Mesenchymal stem cell (in vitro differentiated cells and primary cell): ENCODE results near the gene FTO.

Experiments used
- DNase-seq: peaks from one replicate; pipeline ENCODE4 v3.0.0-alpha.2; 2013
- H2AFZ ChIP-seq: one replicate; pipeline ENCODE4 v1.6.1; 2013; ENCODE audit warnings: low read depth, mild to moderate bottlenecking, control low read depth, inconsistent platforms, low read length, moderate library complexity
- H2AK5ac ChIP-seq: 2 replicates; pipeline ENCODE4 v1.6.1; 2013; ENCODE audit warnings: low read length, moderate library complexity, mild to moderate bottlenecking, inconsistent platforms; ENCODE audit not compliant: severe bottlenecking
- H2BK120ac ChIP-seq: one replicate; pipeline ENCODE4 v1.6.1; 2013; ENCODE audit warnings: low read depth, mild to moderate bottlenecking, inconsistent platforms, low read length, moderate library complexity
- H2BK12ac ChIP-seq, 2 experiments: one replicate each; pipeline ENCODE4 v1.6.1; 2013; ENCODE audit warnings: inconsistent platforms in 2 of 2, low read length in 2 of 2, mild to moderate bottlenecking in 2 of 2, moderate library complexity in 2 of 2, control low read depth in 1 of 2
- H2BK15ac ChIP-seq: one replicate; pipeline ENCODE4 v1.6.1; 2013; ENCODE audit warnings: mild to moderate bottlenecking, low read depth, inconsistent platforms; ENCODE audit not compliant: poor library complexity, severe bottlenecking
- H2BK5ac ChIP-seq: 2 replicates; pipeline ENCODE4 v1.6.1; 2013; ENCODE audit warnings: low read depth, mild to moderate bottlenecking, low read length, control low read depth, inconsistent platforms; ENCODE audit not compliant: poor library complexity, severe bottlenecking
- H3K14ac ChIP-seq, 2 experiments: one replicate each; pipeline ENCODE4 v1.6.1; 2013; ENCODE audit warnings: inconsistent platforms in 2 of 2, low read length in 2 of 2, control low read depth in 1 of 2, mild to moderate bottlenecking in 1 of 2, moderate library complexity in 1 of 2
- H3K18ac ChIP-seq, 2 experiments: one replicate each; pipeline ENCODE4 v1.6.1; 2013; ENCODE audit warnings: inconsistent platforms in 2 of 2, low read length in 2 of 2, control low read depth in 1 of 2, low read depth in 1 of 2, mild to moderate bottlenecking in 1 of 2
- H3K23ac ChIP-seq, 2 experiments: one replicate each; pipeline ENCODE4 v1.6.1; 2013; ENCODE audit warnings: inconsistent platforms in 2 of 2, low read length in 2 of 2, mild to moderate bottlenecking in 2 of 2, moderate library complexity in 2 of 2, control low read depth in 1 of 2
- H3K27ac ChIP-seq: 2 replicates; pipeline ENCODE4 v1.5.1; 2013; ENCODE audit warnings: mild to moderate bottlenecking, moderate library complexity, low read length, control low read depth, inconsistent platforms; ENCODE audit not compliant: poor library complexity, severe bottlenecking
- H3K27me3 ChIP-seq, 2 experiments: 2 replicates each; pipeline versions ENCODE4 v1.6.1 to v1.7.0; 2013; ENCODE audit warnings: low read length in 2 of 2, mild to moderate bottlenecking in 2 of 2, moderate library complexity in 2 of 2, control low read depth in 1 of 2, inconsistent platforms in 1 of 2; ENCODE audit not compliant: control insufficient read depth in 1 of 2, insufficient read depth in 1 of 2
- H3K36me3 ChIP-seq, 2 experiments: 2 replicates each; pipeline versions ENCODE4 v1.6.1 to v1.7.0; 2013; ENCODE audit warnings: low read length in 2 of 2, control low read depth in 1 of 2, inconsistent platforms in 1 of 2, low read depth in 1 of 2, mild to moderate bottlenecking in 1 of 2; ENCODE audit not compliant: insufficient read depth in 2 of 2, control insufficient read depth in 1 of 2
- H3K4ac ChIP-seq, 2 experiments: one replicate each; pipeline ENCODE4 v1.6.1; 2013; ENCODE audit warnings: inconsistent platforms in 2 of 2, low read length in 2 of 2, mild to moderate bottlenecking in 2 of 2, moderate library complexity in 2 of 2, control low read depth in 1 of 2, low read depth in 1 of 2
- H3K4me1 ChIP-seq: 2 replicates; pipeline ENCODE4 v1.6.1; 2013; ENCODE audit warnings: low read depth, low read length, control low read depth; ENCODE audit not compliant: control insufficient read depth, insufficient read depth
- H3K4me2 ChIP-seq: 2 replicates; pipeline ENCODE4 v1.6.1; 2013; ENCODE audit warnings: low read length, mild to moderate bottlenecking, inconsistent platforms; ENCODE audit not compliant: poor library complexity, severe bottlenecking
- H3K4me3 ChIP-seq, 2 experiments: 2 replicates each; pipeline versions ENCODE4 v1.5.1 to v1.7.0; 2013; ENCODE audit warnings: low read length in 2 of 2, mild to moderate bottlenecking in 2 of 2, control low read depth in 1 of 2, low read depth in 1 of 2; ENCODE audit not compliant: insufficient read depth in 1 of 2
- H3K79me1 ChIP-seq: replicated peaks from 2 replicates; pipeline ENCODE4 v1.6.1; 2013; ENCODE audit warnings: mild to moderate bottlenecking, control low read depth, low read length, inconsistent platforms; ENCODE audit not compliant: poor library complexity, severe bottlenecking
- H3K9ac ChIP-seq: 2 replicates; pipeline ENCODE4 v1.7.0; 2013; ENCODE audit warnings: mild to moderate bottlenecking, low read length, moderate library complexity
- H3K9me3 ChIP-seq: 2 replicates; pipeline ENCODE4 v1.7.0; 2013; ENCODE audit warnings: mild to moderate bottlenecking, low read length; ENCODE audit not compliant: control insufficient read depth
- H4K8ac ChIP-seq: one replicate; pipeline ENCODE4 v1.6.1; 2013; ENCODE audit warnings: inconsistent platforms, mild to moderate bottlenecking, low read length, moderate library complexity
- H4K91ac ChIP-seq: one replicate; pipeline ENCODE4 v1.6.1; 2013; ENCODE audit warnings: mild to moderate bottlenecking, low read length, inconsistent platforms
- WGBS: methylation state at CpG from one replicate; pipeline ENCODE4 v1.1.7; 2013; ENCODE audit warnings: mixed read lengths; 5-methylcytosine and 5-hydroxymethylcytosine counted together

FTO gene

GRCh38 chr16:53712065-53712464, 8.1 kb downstream of the FTO start:
- Histone ChIP-seq H3K9ac (no peak overlapping the region), H3K23ac (no peak overlapping the region), H3K18ac (no peak overlapping the region), H4K91ac (no peak overlapping the region), H2AFZ (no peak overlapping the region), H2BK120ac (no peak overlapping the region), H3K27me3 (no peaks in the 10 kb centered on the region), H2BK5ac (no peak overlapping the region), H3K79me1 (peaks cover 14% of the 10 kb centered on the region), H3K36me3 (peaks cover 0 to 3% of the 10 kb centered on the region in 2 experiments), H4K8ac (no peak overlapping the region), H3K4me2 (no peak overlapping the region), H2BK15ac (no peak overlapping the region), H3K4me1 (no peaks in the 10 kb centered on the region), H3K14ac (no peak overlapping the region), H3K4ac (no peak overlapping the region), H3K4me3 (no peak overlapping the region), H2BK12ac (no peak overlapping the region), H2AK5ac (no peak overlapping the region), H3K9me3 (no peaks in the 10 kb centered on the region), H3K27ac (no peak overlapping the region)
- no peak for DNase-seq
- no CpG with 5 or more reads among the region's 2 CpGs for WGBS

GRCh38 chr16:53713403-53714204, 9.6 kb downstream of the FTO start:
- Histone ChIP-seq H3K4me1 (no peaks in the 10 kb centered on the region), H2AK5ac (no peak overlapping the region), H3K4ac (no peak overlapping the region), H4K91ac (no peak overlapping the region), H2BK12ac (no peak overlapping the region), H3K9ac (peak overlapping the region; percentile 64), H3K14ac (no peak overlapping the region), H3K18ac (no peak overlapping the region), H3K4me2 (no peak overlapping the region), H3K4me3 (no peak overlapping the region), H3K27ac (no peak overlapping the region), H4K8ac (no peak overlapping the region), H2BK15ac (no peak overlapping the region), H3K9me3 (no peaks in the 10 kb centered on the region), H3K36me3 (no peaks in the 10 kb centered on the region), H2BK5ac (no peak overlapping the region), H2AFZ (no peak overlapping the region), H3K79me1 (peaks cover 12% of the 10 kb centered on the region), H2BK120ac (no peak overlapping the region), H3K23ac (no peak overlapping the region), H3K27me3 (no peaks in the 10 kb centered on the region)
- no peak for DNase-seq
- 100% methylated on average over 1 of the region's 3 CpGs for WGBS

GRCh38 chr16:53714205-53715022, 10.5 kb downstream of the FTO start:
- Histone ChIP-seq H3K27me3 (no peaks in the 10 kb centered on the region), H2BK120ac (no peak overlapping the region), H3K4ac (no peak overlapping the region), H3K23ac (no peak overlapping the region), H3K4me1 (no peaks in the 10 kb centered on the region), H2AK5ac (no peak overlapping the region), H2AFZ (no peak overlapping the region), H3K4me3 (peak overlapping the region in 1 of 2 experiments; percentile 52), H3K14ac (no peak overlapping the region), H4K91ac (no peak overlapping the region), H3K79me1 (peaks cover 12% of the 10 kb centered on the region), H3K4me2 (no peak overlapping the region), H3K9me3 (no peaks in the 10 kb centered on the region), H2BK5ac (no peak overlapping the region), H3K18ac (no peak overlapping the region), H3K36me3 (no peaks in the 10 kb centered on the region), H3K27ac (no peak overlapping the region), H2BK12ac (no peak overlapping the region), H3K9ac (peak overlapping the region; percentile 64), H4K8ac (no peak overlapping the region), H2BK15ac (no peak overlapping the region)
- DNase-seq: no peak
- WGBS: 74% methylated on average over 4 of the region's 7 CpGs

DNA sequence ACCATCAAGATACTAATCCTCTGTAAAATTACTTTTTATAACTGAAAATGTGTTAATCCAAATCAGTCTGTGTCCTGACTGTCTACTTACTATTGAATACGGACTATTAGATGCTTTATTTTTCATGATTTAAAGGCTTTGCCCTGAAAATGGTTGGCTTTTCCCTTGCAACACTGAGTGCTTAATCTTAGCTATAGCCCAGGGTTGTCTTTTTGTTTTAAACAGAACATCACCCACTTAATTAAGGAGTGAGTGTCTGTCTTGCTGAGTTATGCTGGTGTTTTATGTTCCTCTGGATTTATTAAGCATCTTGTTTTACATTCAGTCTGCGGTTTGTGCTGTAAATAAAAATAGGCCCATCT, 11.0 kb downstream of the FTO start:
- no peak overlapping the region for H3K23ac ChIP-seq
- H4K91ac ChIP-seq: no peak overlapping the region
- no peaks in the 10 kb centered on the region for H3K27me3 ChIP-seq
- H3K9me3 ChIP-seq: no peaks in the 10 kb centered on the region
- no peak overlapping the region for H2AFZ ChIP-seq
- no peak overlapping the region for H3K4ac ChIP-seq
- no peaks in the 10 kb centered on the region for H3K36me3 ChIP-seq
- H2BK15ac ChIP-seq: no peak overlapping the region
- H2BK12ac ChIP-seq: no peak overlapping the region
- 84% methylated on average over 2 of the region's 2 CpGs for WGBS
- H3K79me1 ChIP-seq: peaks cover 11% of the 10 kb centered on the region
- no peaks in the 10 kb centered on the region for H3K4me1 ChIP-seq
- H3K9ac ChIP-seq: peak overlapping the region; percentile 64
- no peak overlapping the region for H3K18ac ChIP-seq
- no peak overlapping the region for H2BK5ac ChIP-seq
- peak overlapping the region in 1 of 2 experiments; percentile 52 for H3K4me3 ChIP-seq
- H2BK120ac ChIP-seq: no peak overlapping the region
- no peak for DNase-seq
- no peak overlapping the region for H4K8ac ChIP-seq
- no peak overlapping the region for H3K4me2 ChIP-seq
- H3K27ac ChIP-seq: no peak overlapping the region
- no peak overlapping the region for H3K14ac ChIP-seq
- no peak overlapping the region for H2AK5ac ChIP-seq
